A549 (cell line): ENCODE measurements around the gene PPP2R5E.

Experiments
- HEYL ChIP-seq: fragments of 250-450 bp; sonication (Bioruptor Pico); IDR thresholded peaks from 2 replicates; pipeline ENCODE4 v1.8.0; 2021; ENCODE audit warnings: mild to moderate bottlenecking, moderate library complexity
- NR3C1 ChIP-seq: fragments of >200 bp; sonication (Bioruptor Twin); formaldehyde crosslinking; IDR thresholded peaks from 3 replicates; pipeline ENCODE4 v1.6.1; 2017
- RCOR1 ChIP-seq: fragments of 150-350 bp; IDR thresholded peaks from 2 replicates; pipeline ENCODE4 v1.6.1; 2014; ENCODE audit warnings: antibody characterized with exemption, low read length, low read depth

GRCh38 chr14:63501429-63501828, 41.7 kb downstream of the PPP2R5E start:
- no peak for TF ChIP-seq RCOR1
- no peak for TF ChIP-seq HEYL (CRISPR knock-in tag)
- TF ChIP-seq NR3C1, result no peak
